Medulla oblongata (tissue), 1 donor: ENCODE results near the gene ZMIZ2.
A peak's percentile ranks its signal among the peaks of the same experiment; 100 is the strongest.
"Not testable (repeated sequence)": the region's sequence is repeated elsewhere in the genome, so short reads cannot be mapped to it uniquely, and the experiment has no call there.

ENCODE experiments used
- DNase-seq: peaks from one replicate; pipeline ENCODE4 v3.0.0-alpha.2; 2015; ENCODE audit errors: extremely low spot score

The ZMIZ2 gene, protein sequence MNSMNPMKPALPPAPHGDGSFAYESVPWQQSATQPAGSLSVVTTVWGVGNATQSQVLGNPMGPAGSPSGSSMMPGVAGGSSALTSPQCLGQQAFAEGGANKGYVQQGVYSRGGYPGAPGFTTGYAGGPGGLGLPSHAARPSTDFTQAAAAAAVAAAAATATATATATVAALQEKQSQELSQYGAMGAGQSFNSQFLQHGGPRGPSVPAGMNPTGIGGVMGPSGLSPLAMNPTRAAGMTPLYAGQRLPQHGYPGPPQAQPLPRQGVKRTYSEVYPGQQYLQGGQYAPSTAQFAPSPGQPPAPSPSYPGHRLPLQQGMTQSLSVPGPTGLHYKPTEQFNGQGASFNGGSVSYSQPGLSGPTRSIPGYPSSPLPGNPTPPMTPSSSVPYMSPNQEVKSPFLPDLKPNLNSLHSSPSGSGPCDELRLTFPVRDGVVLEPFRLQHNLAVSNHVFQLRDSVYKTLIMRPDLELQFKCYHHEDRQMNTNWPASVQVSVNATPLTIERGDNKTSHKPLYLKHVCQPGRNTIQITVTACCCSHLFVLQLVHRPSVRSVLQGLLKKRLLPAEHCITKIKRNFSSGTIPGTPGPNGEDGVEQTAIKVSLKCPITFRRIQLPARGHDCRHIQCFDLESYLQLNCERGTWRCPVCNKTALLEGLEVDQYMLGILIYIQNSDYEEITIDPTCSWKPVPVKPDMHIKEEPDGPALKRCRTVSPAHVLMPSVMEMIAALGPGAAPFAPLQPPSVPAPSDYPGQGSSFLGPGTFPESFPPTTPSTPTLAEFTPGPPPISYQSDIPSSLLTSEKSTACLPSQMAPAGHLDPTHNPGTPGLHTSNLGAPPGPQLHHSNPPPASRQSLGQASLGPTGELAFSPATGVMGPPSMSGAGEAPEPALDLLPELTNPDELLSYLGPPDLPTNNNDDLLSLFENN

DNA sequence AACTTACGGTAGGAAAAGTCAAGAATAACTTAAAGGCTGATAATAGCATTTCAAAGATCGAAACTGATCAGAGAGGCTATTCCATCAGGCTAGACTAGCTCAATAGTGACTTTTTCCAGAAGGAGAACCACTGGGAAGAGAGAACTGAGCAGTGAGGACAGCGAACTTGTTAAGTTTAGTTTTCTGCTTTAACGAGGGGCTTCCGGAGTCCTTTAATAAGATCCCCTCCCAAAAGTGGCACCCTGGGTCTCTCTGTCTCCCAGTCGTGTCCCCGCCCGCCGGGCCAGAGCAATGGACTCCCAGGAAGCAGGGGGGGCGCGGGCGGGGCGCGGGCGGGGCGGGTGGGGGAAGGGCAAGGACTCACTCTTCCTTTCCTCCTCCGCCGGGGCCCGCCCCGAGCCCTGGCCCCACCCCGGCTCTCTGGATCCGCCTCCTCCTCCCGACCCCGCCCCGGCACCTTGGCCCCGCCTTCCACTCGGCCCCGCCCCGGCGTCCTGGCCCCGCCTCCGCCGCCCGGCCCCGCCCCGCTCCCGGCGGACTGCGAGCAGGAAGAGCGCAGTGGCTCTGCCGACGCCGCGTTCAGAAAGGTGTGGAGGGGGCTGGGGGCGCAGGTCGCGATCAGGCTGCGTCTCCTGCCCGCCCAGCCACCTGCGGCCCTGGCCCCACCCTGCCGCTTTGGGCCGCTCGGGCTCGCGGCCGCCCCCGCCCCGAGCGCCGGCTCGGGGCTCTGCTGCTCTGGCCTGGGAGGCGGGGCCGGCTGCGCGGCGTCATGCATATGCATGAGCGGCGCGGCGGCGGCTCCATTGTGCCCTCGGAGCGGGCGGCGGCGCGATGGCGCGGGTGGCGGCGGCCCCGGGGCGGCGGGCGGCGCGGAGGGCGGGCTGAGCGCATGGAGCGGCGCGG lies at the start of gene ZMIZ2:
ZMIZ2 (plus strand) TSS at position 803 of the 903 bp plus-strand sequence. CDS start 7,403 bp downstream, outside the sequence.
- peak; percentile 93 for DNase-seq

DNA sequence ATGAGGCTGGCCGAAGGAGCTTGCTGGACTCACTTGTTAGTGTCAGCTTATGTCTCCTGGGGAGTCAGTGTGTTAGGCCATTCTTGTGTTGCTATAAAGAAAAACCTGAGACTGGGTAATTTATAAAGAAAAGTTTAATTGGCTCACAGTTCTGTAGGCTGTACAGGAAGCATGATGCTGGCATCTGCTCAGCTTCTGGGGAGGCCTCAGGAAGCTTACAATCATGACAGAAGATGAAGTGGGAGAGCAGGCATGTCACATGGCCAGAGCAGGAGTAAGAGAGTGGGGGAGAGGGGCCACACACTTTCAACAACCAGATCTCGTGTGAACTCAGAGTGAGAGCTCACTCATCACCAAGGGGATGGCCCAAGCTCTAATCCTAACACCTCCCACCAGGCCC lies 49.0 kb upstream of the ZMIZ2 start:
- not testable (repeated sequence) for DNase-seq

DNA sequence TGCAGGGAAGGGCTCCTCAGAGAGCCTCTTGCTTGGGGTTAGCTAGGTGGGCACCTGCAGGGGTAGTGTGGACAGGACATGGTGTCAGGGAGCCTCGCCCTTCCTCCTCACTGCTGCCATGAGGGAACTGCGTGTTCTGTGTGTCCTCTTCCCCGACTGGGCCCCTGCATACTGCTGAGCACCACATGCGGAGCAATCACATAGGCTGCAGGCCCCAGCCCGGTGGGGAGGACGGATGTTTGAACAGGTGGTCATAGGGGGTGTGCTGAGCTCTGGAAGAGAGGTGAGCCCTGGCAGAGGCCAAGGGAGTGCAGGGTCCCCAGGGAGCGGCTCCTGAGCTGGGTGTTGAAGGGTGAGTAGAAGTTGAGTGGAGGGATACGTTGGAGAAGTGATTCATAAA lies 48.3 kb upstream of the ZMIZ2 start:
- no peak for DNase-seq

DNA sequence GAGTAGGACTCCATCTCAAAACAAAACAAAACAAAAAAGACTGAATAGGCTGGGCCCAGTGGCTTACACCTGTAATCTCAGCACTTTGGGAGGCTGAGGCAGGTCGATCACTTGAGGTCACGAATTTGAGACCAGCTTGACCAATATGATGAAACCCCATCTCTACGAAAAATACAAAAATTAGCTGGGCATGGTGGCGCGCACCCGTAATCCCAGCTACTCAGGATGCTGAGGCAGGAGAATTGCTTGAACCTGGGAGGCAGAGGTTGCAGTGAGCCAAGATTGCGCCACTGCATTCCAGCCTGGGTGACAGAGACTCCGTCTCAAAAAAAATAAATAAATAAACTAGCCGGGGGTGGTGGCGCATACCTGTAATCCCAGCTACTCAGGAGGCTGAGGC lies 45.3 kb upstream of the ZMIZ2 start:
- not testable (repeated sequence) for DNase-seq

DNA sequence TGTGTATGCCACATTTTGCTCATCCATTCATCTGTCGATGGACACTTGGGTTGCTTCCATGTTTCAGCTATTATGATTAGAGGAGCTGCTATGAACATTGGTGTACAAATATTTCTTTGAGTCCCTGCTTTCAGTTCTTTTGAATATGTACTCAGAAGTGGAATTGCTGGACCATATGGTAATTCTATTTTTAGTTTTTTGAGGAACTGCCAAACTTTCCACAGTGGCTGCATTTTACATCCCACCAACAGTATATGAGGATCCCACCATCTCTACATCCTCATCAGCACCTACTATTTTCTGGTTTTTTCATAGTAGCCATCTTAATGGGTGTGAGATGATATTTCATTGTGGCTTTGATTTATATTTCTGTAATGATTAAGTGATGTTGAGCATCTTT lies 44.7 kb upstream of the ZMIZ2 start:
- DNase-seq = no peak

DNA sequence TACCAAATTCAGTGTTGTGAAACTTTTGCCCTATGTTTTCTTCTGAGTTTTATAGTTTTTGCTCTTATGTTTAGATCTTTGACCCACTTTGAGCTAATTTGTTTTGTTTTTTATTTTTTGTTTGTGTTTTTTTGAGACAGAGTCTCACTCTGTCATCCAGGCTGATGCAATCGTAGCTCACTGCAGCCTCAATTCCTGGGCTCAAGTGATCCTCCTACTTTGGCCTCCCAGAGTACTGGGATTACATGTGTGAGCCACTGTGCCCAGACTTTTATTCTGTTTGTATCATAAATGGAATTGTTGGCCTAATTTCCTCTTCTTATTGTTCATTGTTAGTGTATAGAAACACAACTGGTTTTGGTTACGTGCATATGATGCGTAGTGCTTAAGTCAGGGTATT lies 43.2 kb upstream of the ZMIZ2 start:
- no peak for DNase-seq

DNA sequence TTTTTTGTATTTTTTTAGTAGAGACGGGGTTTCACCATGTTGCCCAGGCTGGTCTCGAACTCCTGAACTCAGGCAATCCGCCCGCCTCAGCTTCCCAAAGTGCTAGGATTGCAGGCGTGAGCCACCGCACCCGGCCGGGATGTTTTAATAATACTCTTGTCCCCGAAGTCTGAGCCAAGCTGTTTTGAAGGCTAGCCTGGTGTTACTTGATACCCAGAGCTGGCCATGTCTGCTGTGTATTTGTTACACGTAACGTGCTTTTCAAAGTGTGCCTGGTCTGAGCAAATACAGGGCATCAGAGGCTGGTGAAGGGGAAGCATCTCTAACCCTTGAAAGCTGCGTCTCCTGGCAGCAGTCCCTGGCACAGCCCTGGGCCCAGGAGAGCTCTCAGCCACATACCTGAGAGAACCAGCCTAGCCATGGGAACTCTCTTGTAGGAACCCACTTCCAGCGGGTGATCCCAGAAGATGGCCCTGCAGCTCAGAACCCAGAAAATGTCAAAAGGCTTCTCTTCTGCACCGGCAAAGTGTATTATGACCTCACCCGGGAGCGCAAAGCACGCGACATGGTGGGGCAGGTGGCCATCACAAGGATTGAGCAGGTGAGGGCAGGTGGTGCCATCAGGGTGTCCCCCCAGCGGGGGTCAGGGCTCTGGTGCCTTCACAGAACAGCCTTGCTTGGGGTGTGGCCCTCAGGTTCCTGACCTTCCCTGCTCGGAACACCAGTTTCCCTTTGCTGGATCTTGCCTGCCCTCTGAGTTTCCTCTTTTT lies 41.7 kb upstream of the ZMIZ2 start:
- DNase-seq = no peak

DNA sequence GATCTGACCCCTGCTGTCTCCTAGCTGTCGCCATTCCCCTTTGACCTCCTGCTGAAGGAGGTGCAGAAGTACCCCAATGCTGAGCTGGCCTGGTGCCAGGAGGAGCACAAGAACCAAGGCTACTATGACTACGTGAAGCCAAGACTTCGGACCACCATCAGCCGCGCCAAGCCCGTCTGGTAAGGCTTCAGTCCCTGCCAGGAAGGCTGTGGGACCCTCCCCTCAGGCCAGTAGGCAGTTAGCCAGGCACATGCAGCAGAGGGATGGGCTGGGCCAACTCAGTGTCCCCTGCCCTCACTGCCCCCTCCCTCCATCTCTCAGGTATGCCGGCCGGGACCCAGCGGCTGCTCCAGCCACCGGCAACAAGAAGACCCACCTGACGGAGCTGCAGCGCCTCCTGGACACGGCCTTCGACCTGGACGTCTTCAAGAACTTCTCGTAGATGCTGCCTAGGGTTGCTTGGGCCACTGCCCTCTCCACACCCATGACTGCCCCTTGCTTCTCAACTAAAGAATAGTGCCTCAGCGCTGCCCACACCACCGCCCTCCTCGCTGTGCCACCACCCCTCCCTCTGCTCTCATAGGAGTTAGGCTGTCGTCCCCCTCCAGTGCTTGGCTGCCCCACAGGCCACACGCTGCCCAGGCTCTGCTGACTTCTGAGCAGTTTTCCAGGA lies 41.0 kb upstream of the ZMIZ2 start:
- no peak for DNase-seq

DNA sequence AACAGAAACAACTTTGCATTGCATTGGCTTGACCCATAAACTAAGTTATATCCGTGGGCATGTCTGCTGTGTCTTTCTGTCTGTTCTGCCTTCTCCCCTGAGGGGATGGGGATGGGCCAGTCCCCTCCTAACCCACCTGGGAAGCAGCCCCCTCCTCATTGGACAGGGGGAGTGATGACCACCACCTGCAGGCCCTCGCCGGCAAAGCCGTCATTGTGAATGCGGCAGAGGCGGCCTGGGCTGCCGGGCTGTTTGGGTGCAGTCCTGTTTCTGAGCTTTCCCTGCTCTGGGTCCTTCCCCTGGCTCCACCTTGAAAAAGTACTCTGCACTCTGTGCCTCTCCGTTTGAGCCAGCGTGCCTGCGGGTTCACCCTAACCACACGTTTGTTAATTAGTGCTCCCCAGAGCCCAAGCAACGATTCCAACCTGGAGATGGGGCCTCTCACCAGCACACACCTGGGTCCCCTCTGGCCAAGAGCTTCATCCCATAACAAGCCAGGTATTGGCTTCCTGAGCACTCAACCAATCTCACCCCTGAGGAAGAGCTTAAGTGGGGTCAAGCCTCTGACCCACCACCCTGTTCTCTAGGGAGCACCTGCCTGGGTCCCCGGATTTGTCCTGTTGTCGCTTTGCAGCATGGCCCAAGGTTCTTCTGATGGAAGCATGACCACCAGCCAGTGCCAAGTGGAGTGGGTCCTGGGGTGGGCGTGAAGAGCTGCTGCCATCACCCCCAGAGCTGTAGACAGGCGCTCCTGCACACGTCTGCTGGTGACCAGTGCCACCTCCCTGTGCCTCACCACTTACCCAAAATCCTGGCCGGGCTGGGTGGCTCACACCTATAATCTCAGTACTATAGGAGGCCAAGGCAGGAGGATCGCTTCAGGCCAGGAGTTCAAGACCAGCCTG lies 39.4 kb upstream of the ZMIZ2 start:
- DNase-seq = no peak

DNA sequence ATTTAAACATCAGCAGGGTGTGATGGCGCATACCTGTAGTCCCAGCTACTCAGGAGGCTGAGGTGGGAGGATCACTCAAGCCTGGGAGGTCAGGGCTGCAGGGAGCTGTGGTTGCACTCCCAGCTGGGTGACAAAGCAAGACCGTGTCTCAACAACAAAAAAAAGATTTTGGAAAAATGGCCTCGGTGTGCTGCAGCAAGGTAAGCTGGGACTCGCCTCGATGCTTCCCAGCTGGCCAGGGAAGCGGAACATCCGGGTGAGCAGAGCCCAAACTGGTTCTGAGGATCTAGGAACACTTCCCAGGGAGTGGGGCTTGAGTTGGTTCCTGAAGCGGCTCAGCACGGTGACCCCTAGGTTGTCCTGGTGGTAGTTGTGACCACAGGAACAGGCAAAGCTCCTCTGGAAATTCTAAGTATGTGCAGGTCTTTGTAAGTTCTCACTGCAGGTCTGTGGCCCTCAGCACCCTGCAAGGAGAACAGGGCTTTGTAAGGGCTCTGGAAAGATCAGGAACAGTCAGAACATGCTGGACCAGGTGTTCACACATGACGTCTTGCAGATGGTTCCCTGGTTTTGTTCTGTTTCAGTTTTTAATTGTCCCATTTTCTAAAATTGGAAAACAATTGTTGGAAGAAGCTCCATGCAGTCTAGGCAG lies 38.6 kb upstream of the ZMIZ2 start:
- no peak for DNase-seq

DNA sequence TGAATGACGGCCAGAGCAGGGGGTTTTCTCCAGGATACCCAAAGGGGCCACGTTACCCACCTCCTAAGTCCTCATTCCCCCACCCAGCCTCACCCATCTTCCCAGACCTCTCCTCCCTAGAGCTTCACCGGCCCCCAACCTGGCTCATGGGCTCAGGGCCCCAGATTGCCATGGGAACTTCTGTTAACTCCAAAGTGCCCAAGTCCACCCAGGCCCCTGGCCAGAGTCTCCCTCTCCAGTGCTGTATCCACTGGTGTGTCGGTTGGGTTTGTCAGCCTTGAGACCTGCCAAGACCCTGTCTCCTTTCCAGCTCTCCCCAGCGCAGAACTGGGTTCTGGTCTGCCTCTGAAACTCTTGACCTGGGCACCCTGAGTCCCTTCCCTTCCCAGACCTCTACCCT lies 37.1 kb upstream of the ZMIZ2 start:
- DNase-seq = no peak

DNA sequence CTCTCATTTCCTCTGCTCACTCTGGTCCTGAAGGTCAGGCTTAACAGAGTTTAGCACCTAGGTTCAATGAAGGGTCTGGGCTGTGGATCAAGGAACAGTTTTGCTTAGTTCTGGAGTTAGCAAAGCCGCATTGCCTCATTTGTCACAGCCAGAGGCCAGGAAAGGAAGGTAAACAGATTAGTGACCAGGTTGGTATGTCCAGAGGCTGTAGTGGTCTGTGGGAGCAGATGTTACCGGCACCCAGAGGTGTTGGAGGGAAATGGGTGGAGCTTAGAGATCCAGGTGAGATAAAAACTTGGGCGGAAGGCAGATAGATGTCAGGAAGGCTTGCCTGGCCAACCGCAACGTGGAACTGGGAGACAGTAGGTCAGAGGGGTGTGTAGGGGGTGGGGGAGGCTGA lies 36.6 kb upstream of the ZMIZ2 start:
- DNase-seq = no peak

DNA sequence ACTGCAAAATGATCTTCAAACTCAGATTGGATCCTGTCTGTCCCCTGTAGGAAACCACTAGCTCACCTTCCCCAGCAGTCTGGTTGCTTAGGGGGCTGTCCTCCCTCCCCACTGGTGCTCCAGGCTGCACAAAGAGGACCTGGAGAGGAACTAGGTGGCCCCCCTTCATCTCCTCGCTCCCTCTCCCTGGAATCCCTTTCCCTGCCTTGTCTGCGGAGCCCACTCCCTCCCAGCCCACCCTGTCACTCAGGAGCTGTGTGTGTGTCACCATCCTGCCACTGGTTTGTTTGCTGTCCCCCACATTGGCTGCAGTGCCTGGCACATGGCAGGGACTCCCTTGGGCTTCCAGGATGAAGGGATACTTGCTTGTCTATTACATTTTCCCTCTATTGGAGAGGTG lies 35.5 kb upstream of the ZMIZ2 start:
- DNase-seq = no peak

DNA sequence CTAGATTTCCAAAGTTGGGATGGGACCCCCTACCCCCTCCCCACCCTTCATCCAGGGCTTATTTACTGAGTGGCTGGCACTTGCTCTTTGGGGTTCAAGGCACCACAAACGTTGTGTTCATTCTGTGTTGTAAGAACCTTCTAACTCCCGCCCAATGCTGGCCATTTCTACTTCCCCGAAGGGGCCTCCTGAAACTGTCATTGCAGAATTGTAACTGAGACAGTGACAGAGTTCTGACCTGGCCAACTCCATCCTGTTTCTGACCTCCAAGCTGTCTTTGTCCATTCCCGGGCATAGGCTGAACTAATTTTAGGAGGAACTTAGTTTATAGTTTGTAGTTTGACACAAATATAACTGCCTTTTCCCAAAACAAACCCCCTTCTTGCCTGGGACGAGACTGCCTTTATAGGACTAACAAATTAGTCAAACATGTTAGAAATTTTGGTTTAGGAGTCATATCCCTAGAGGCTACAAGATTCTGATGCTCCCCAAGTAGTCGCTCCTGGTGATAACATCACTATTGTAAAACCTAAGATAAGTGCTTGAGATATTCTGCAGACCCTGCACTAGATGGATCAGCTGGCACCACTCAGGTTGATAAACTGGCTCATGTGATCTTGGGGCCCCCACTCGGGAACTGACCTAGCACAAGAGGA lies 34.8 kb upstream of the ZMIZ2 start:
- DNase-seq = no peak

DNA sequence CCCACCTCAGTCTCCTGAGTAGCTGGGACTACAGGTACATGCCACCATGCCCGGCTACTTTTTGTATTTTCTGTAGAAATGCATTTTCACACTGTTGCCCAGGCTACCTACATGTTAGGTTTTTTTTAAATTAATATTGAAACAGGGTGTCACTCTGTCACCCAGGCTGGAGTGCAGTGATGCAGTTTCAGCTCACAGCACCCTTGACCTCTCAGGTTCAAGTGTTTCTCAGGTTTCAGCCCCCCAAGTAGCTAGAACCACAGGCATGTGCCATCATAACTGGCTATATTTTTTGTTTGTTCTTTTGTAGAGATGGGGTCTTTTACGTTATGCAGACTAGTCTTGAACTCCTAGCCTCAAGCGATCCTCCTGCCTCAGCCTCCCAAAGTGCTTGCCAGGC lies 32.4 kb upstream of the ZMIZ2 start:
- no peak for DNase-seq

DNA sequence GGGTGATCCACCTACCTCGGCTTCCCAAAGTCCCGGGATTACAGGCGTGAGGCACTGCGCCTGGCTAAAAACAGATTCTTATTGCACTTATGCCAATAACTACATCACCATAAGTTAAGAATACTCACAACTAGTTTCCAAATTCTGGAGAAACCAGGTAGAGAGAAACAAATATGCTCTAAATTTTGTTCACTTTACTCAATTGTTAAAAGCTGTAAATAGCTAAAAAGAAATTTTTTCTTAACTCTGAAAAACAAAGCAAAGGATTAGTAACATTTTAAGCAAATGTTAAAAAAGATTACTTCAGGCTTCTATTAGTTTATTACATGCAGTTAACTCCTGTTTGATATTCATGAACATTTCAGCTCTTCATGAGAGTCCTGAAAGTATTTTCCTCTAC lies 28.3 kb upstream of the ZMIZ2 start:
- DNase-seq = no peak

DNA sequence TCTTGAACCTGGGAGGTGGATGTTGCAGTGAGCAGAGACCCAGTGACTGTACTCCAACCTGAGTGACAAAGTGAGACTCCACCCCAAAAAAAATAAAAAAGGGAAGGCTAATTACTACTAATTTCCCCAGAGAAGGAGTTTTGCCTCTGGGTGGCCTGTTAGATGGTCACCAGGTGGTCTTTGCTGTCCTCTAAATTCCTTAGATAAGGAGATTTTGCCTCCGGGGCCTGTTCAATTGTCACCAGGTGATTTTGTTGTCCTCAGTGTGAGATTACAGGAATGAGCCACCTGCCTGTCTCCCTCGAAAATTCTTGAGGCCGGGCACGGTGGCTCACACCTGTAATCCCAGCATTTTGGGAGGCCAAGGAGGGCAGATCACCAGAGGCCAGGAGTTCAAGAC lies 24.4 kb upstream of the ZMIZ2 start:
- no peak for DNase-seq

DNA sequence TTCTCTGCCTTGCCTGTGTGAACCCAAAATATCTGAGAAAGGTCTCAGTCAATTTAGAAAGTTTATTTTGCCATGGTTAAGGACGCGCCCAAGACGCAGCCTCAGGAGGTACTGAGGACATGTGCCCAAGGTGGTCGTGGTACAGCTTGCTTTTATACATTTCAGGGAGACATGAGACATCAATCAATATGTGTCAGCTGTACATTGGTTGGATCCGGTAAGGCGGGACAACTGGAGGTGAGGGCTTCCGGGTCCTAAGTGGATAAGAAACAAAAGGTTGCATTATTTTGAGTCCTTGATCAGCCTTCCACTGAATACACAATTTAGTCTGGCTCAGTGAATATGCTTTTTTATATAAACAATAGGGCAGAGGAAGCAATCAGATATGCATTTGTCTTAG lies 22.4 kb upstream of the ZMIZ2 start:
- not testable (repeated sequence) for DNase-seq
